ENCODE results near the gene ATG2B. TPM values are rescaled to one million over a fixed set of nuclear protein-coding genes. Genes with fewer than 3 reads are reported as not detected.

Gene ATG2B
- total and polyA plus RNA-seq, 2 donors (not counting 3 experiments of a cell fraction or from before 2014, with no cell fraction given): 5.9 to 17.8 TPM

DNA sequence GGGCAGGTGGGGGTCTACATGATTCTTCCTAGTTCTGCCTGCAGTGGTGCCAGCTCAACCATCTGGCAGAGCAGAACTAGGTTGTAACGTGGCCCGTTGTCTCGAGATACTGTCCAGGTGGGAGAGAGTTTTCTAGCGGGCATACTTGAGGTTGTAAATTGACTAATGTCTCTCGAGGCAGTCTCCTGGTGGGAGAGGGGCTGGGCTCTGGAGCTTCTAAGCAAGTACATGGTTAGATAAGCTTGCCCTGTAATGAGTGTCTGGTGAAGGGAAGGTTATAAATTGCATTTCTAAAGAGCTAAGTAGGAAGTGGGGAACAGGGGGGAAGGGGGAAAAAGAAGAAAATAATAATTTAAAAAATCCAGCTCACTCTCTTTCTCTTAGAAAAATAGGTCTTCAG is 89.0 kb downstream of the ATG2B start:
- Histone ChIP-seq H3K27ac (ENCODE audit: insufficient read depth, low read depth, low read length) (no peak overlapping the region), H3K4me2 (ENCODE audit: insufficient read depth, low read length) (no peak overlapping the region), H3K36me3 (ENCODE audit: control insufficient read depth in 2 of 2, extremely low read depth in 1 of 2, insufficient read depth in 2 of 2, low read length in 2 of 2) (no peaks in the 10 kb centered on the region), H3K9me1 (replicated peaks; ENCODE audit: control insufficient read depth, extremely low read depth, insufficient read depth, low read length) (no peaks in the 10 kb centered on the region), H3K27me3 (ENCODE audit: control insufficient read depth in 2 of 2, insufficient read depth in 2 of 2, low read length in 2 of 2) (no peaks in the 10 kb centered on the region), H3K4me1 (ENCODE audit: control insufficient read depth, extremely low read depth, insufficient read depth, low read length) (no peaks in the 10 kb centered on the region), H2AFZ (ENCODE audit: low read depth, low read length) (no peak overlapping the region), H3K9ac (replicated peaks; ENCODE audit: extremely low read depth, insufficient read depth, low read length) (no peak overlapping the region), H3K9me3 (replicated peaks; ENCODE audit: control insufficient read depth, insufficient read depth, low read length) (no peaks in the 10 kb centered on the region), H4K20me1 (replicated peaks; ENCODE audit: control insufficient read depth, extremely low read depth, insufficient read depth, low read length) (no peaks in the 10 kb centered on the region), H3K4me3 (replicated peaks in 1 of 3; ENCODE audit: insufficient read depth in 1 of 3, low read depth in 1 of 3, low read length in 3 of 3) (no peak overlapping the region), H3K79me2 (ENCODE audit: control insufficient read depth, insufficient read depth, low read length) (no peaks in the 10 kb centered on the region)
- no peak for TF ChIP-seq POLR2A (IDR thresholded peaks at IDR 0.05; ENCODE audit: low read depth, low read length)
- TF ChIP-seq FOS (IDR thresholded peaks at IDR 0.05; ENCODE audit: borderline replicate concordance, insufficient read depth, low read length): no peak
- no peak for TF ChIP-seq MYC (IDR thresholded peaks at IDR 0.05; ENCODE audit: low read depth, low read length)
- no peak for TF ChIP-seq JUN (IDR thresholded peaks at IDR 0.05; ENCODE audit: borderline replicate concordance, insufficient read depth, insufficient read length, low read depth)
- TF ChIP-seq GATA2 (IDR thresholded peaks at IDR 0.05; ENCODE audit: insufficient read depth, insufficient read length, low read depth, low read length): no peak
- TF ChIP-seq MAX (IDR thresholded peaks at IDR 0.05; ENCODE audit: insufficient read depth, insufficient read length): no peak
- TF ChIP-seq POLR2AphosphoS5 (IDR thresholded peaks at IDR 0.05; ENCODE audit: insufficient read depth, low read depth, low read length): no peak
- TF ChIP-seq CTCF (IDR thresholded peaks at IDR 0.05; ENCODE audit: extremely low read depth in 1 of 2, insufficient read depth in 1 of 2, low read depth in 1 of 2, low read length in 2 of 2): no peak
- TF ChIP-seq EZH2 (IDR thresholded peaks at IDR 0.05; ENCODE audit: borderline replicate concordance, low read depth, low read length, severe bottlenecking): no peak
- DNase-seq (ENCODE audit: low read depth, low spot score) (no peak), FAIRE-seq (no peak)
- BruUV-seq (replicated peaks): no TSS peak
- dilution Hi-C loops (cut with MboI; ENCODE audit: extremely low pct_ligation_motif_present, low sequenced_read_pairs): no loop called here
- POLR2A ChIA-PET: no interaction called here
- CTCF ChIA-PET: interaction anchor here (0.9 to 4.1 kb wide), 8 partner anchors 12 to 745 kb away, joined by 3 to 42 read pairs (median 11); no protein-coding TSS in a partner anchor
- intact Hi-C loops (cut with micrococcal nuclease): loop anchor here (2.0 kb wide), 1 partner anchor 69 kb away; the partner anchor contains the start of gene BDKRB2

All from endothelial cell of umbilical vein (primary cell).